Measurements from ENCODE around the gene PHKG1.
"Not testable (repeated sequence)": the region's sequence is repeated elsewhere in the genome, so short reads cannot be mapped to it uniquely, and the experiment has no call there.

GRCh38 chr7:56048763-56049162, 44.0 kb downstream of the PHKG1 start:
- TF ChIP-seq CTCF, POLR2A (IDR thresholded peaks at IDR 0.05): not testable (repeated sequence)
